ENCODE data around the gene SF3B5.

DNA sequence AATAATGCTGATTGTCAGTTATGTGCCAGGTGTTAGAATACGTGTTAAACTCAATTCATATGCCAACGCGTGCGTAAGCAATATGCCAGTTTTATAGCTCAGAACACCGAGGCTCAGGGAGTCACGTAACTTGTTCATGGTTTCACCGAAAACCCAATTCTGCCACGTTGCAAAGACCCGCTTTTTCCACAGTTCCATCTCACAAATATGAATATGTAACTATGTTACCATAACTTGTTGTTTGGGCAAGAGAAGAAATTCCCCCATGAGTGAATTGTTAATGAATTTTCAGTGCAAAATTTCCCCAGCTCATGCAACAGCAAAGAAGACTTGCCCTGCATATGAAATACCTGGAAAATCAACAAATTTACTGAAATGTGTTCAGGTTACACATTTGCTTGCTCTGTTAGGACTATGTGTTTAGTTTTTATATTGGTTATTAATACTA, 30.1 kb downstream of the SF3B5 start:
- no peak for TF ChIP-seq POLR2AphosphoS5 (IDR thresholded peaks at IDR 0.05)
- TF ChIP-seq, protein P1, sequence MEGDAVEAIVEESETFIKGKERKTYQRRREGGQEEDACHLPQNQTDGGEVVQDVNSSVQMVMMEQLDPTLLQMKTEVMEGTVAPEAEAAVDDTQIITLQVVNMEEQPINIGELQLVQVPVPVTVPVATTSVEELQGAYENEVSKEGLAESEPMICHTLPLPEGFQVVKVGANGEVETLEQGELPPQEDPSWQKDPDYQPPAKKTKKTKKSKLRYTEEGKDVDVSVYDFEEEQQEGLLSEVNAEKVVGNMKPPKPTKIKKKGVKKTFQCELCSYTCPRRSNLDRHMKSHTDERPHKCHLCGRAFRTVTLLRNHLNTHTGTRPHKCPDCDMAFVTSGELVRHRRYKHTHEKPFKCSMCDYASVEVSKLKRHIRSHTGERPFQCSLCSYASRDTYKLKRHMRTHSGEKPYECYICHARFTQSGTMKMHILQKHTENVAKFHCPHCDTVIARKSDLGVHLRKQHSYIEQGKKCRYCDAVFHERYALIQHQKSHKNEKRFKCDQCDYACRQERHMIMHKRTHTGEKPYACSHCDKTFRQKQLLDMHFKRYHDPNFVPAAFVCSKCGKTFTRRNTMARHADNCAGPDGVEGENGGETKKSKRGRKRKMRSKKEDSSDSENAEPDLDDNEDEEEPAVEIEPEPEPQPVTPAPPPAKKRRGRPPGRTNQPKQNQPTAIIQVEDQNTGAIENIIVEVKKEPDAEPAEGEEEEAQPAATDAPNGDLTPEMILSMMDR (IDR thresholded peaks at IDR 0.05) = no peak

All from prostate gland (tissue), 2 donors.